PC-3 (cell line): ENCODE measurements around the gene CAST. TPM values are rescaled to one million over a fixed set of nuclear protein-coding genes. Genes with fewer than 3 reads are reported as not detected.

Experiments used
- ATAC-seq: fragments of 200-7000 bp; cut with Tn5 transposase; 2 replicates; pipeline ENCODE4 v1.9.1; 2020; ENCODE audit warnings: mild to moderate bottlenecking, moderate library complexity
- BruUV-seq: library from RNA; stranded (reverse); fragments of 400-500 nt; replicated peaks from 2 replicates; lab custom pipeline; 2021; lab: Mats Ljungman, UMichigan
- CTCF ChIA-PET: fragments of 300-600 bp; sonication (Branson Sonifier 250); formaldehyde crosslinking; loops from one replicate; lab custom pipeline; 2022; ENCODE audit warnings: antibody characterized with exemption; lab: Charles Lee
- POLR2A ChIA-PET: fragments of 300-600 bp; sonication (Branson Sonifier 250); formaldehyde crosslinking; loops from one replicate; lab custom pipeline; 2022; ENCODE audit warnings: antibody characterized with exemption; ENCODE audit not compliant: unreplicated experiment; lab: Charles Lee
- DNase-seq: peaks from one replicate; pipeline ENCODE4 v3.0.0-alpha.2; 2015
- H2AFZ ChIP-seq: fragments of 300-600 bp; sonication (generic); 2 replicates; pipeline ENCODE4 v1.6.0; 2016; ENCODE audit warnings: antibody characterized with exemption, low read length
- H3F3A ChIP-seq: fragments of 300-600 bp; sonication (generic); one replicate; pipeline ENCODE4 v1.6.0; 2017; ENCODE audit warnings: antibody characterized with exemption, low read length, control low read depth, mild to moderate bottlenecking; ENCODE audit not compliant: unreplicated experiment
- H3K27ac ChIP-seq: fragments of 300-600 bp; sonication (generic); 2 replicates; pipeline ENCODE4 v1.5.1; 2016; ENCODE audit warnings: mild to moderate bottlenecking, low read length
- H3K27me3 ChIP-seq: fragments of 300-600 bp; sonication (generic); 2 replicates; pipeline ENCODE4 v1.6.1; 2016; ENCODE audit warnings: low read length, mixed read lengths
- H3K36me3 ChIP-seq: fragments of 300-600 bp; sonication (generic); 2 replicates; pipeline ENCODE4 v1.6.1; 2016; ENCODE audit warnings: low read depth, mixed run types, low read length, mixed read lengths
- H3K4me1 ChIP-seq: fragments of 300-600 bp; sonication (generic); 2 replicates; pipeline ENCODE4 v1.5.1; 2016; ENCODE audit warnings: low read length; ENCODE audit not compliant: insufficient read depth
- H3K4me2 ChIP-seq: fragments of 300-600 bp; sonication (generic); 2 replicates; pipeline ENCODE4 v1.6.0; 2016; ENCODE audit warnings: low read length
- H3K4me3 ChIP-seq: fragments of 300-600 bp; sonication (generic); 2 replicates; pipeline ENCODE4 v1.5.1; 2016; ENCODE audit warnings: mild to moderate bottlenecking, low read length, mixed read lengths
- H3K79me2 ChIP-seq: fragments of 300-600 bp; sonication (generic); 2 replicates; pipeline ENCODE4 v1.6.1; 2017; ENCODE audit warnings: low read length, mixed read lengths
- H3K9ac ChIP-seq: fragments of 300-600 bp; sonication (generic); 2 replicates; pipeline ENCODE4 v1.6.0; 2016; ENCODE audit warnings: mild to moderate bottlenecking, low read length
- H3K9me2 ChIP-seq: fragments of 300-600 bp; sonication (generic); replicated peaks from 2 replicates; pipeline ENCODE4 v1.6.1; 2016; ENCODE audit warnings: mixed run types, low read length, mixed read lengths
- H3K9me3 ChIP-seq: fragments of 300-600 bp; sonication (generic); 2 replicates; pipeline ENCODE4 v1.6.1; 2016; ENCODE audit warnings: low read length, mixed read lengths
- H4K20me1 ChIP-seq: fragments of 300-600 bp; sonication (generic); 2 replicates; pipeline ENCODE4 v1.6.1; 2016; ENCODE audit warnings: low read length, mixed read lengths
- EZH2 ChIP-seq: fragments of 300-600 bp; sonication (generic); IDR thresholded peaks from one replicate; pipeline ENCODE4 v1.6.1; 2017; ENCODE audit warnings: antibody characterized with exemption, mild to moderate bottlenecking, low read length; ENCODE audit not compliant: unreplicated experiment
- EZH2phosphoT487 ChIP-seq: fragments of 300-600 bp; sonication (generic); IDR thresholded peaks from 2 replicates; pipeline ENCODE4 v1.6.1; 2018; ENCODE audit warnings: mild to moderate bottlenecking, antibody characterized with exemption, low read length, borderline replicate concordance
- intact Hi-C: fragments of 100-400 bp; cut with micrococcal nuclease; formaldehyde crosslinking; loops from 2 replicates; pipeline ENCODE4 v1.9.0; 2023
- total RNA-seq: library from RNA; depleted of rRNA; stranded (reverse); fragments of >200 nt; gene quantifications from 2 replicates; pipeline ENCODE4 v1.2.3, GENCODE V29; 2014
- TF ChIP-seq, protein P1 (sequence below): fragments of 300-600 bp; sonication (generic); conservative IDR thresholded peaks from 2 replicates; pipeline ENCODE4 v1.5.1; 2017; ENCODE audit warnings: antibody characterized with exemption, low read depth, mild to moderate bottlenecking, low read length

The CAST gene
- total RNA-seq, 1 experiment from 2014 or later = 73.2 TPM

DNA sequence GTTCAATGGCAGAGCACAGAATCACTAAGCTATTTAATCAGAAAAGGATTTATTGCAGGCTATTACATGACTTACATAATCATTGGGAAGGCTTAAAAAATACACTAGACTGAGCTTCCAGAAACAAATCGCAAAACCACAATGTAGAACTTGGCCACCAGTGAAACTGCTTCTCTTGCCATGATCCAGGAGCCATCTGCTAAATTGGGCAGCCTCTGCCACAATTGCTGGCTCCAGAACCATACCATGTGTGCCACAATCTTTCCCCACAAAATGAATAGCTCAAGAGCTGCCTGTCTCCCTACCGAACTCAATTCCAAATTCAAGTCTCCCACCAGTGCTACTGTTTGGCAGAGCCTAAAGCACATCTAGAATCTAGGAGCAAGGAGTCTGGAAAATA lies 155.3 kb downstream of the CAST start:
- DNase-seq = no peak
- Histone ChIP-seq H3K27ac (no peak overlapping the region), H3K9ac (no peak overlapping the region), H4K20me1 (no peaks in the 10 kb centered on the region), H3K9me2 (no peaks in the 10 kb centered on the region), H3K4me3 (no peak overlapping the region), H3K4me2 (no peak overlapping the region), H3K4me1 (peaks cover 8% of the 10 kb centered on the region), H2AFZ (no peak overlapping the region), H3K27me3 (no peaks in the 10 kb centered on the region), H3F3A (no peaks in the 10 kb centered on the region), H3K79me2 (no peaks in the 10 kb centered on the region), H3K9me3 (no peaks in the 10 kb centered on the region), H3K36me3 (no peaks in the 10 kb centered on the region)
- ATAC-seq = no peak
- ChIA-PET CTCF (no interaction called here), POLR2A (no interaction called here)
- intact Hi-C loops = no loop called here
- no peak for TF ChIP-seq EZH2
- TF ChIP-seq, protein P1, sequence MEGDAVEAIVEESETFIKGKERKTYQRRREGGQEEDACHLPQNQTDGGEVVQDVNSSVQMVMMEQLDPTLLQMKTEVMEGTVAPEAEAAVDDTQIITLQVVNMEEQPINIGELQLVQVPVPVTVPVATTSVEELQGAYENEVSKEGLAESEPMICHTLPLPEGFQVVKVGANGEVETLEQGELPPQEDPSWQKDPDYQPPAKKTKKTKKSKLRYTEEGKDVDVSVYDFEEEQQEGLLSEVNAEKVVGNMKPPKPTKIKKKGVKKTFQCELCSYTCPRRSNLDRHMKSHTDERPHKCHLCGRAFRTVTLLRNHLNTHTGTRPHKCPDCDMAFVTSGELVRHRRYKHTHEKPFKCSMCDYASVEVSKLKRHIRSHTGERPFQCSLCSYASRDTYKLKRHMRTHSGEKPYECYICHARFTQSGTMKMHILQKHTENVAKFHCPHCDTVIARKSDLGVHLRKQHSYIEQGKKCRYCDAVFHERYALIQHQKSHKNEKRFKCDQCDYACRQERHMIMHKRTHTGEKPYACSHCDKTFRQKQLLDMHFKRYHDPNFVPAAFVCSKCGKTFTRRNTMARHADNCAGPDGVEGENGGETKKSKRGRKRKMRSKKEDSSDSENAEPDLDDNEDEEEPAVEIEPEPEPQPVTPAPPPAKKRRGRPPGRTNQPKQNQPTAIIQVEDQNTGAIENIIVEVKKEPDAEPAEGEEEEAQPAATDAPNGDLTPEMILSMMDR = no peak
- no peak for TF ChIP-seq EZH2phosphoT487
- BruUV-seq = no TSS peak

DNA sequence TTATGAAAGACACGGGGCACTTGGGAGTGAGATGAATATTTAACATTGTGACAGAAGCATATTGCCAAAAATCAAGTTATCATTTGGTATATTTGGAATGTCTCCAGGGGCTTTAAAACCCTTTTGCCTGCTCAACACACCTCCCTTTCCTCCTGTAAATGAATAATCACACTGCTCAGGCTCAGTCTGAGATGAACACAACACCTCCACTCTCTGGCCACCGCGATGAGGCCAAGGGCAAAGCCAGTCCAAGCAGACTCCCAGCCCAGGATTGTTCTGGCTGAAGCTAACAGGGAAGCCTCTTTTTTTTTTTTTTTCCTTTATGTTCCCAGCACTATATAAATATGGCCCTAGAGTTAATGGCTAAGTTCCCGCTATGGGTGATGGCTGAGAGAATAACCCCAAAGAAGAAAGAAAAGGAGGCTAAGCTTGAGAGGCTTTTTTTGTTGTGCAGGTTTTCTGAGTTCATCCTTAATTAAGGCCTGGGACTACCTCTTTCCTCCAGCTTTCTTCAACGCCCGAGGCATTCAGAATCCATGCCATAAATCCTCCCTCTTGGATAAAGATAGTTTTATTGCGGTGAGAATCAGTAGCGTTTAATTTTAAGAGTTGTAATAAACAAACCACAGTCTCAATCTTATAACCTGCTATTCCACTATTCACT lies 156.1 kb downstream of the CAST start:
- Histone ChIP-seq H3K4me3 (no peak overlapping the region), H3K9me3 (no peaks in the 10 kb centered on the region), H4K20me1 (no peaks in the 10 kb centered on the region), H3K79me2 (no peaks in the 10 kb centered on the region), H3K27ac (no peak overlapping the region), H3K4me2 (no peak overlapping the region), H3F3A (no peaks in the 10 kb centered on the region), H3K9ac (no peak overlapping the region), H2AFZ (no peak overlapping the region), H3K27me3 (no peaks in the 10 kb centered on the region), H3K9me2 (no peaks in the 10 kb centered on the region), H3K36me3 (no peaks in the 10 kb centered on the region), H3K4me1 (peaks cover 15% of the 10 kb centered on the region)
- intact Hi-C loops = no loop called here
- CTCF ChIA-PET = no interaction called here
- BruUV-seq = no TSS peak
- POLR2A ChIA-PET = no interaction called here
- no peak for ATAC-seq
- DNase-seq = no peak
- TF ChIP-seq EZH2phosphoT487 (no peak), EZH2 (no peak)
- TF ChIP-seq, protein P1 = no peak

DNA sequence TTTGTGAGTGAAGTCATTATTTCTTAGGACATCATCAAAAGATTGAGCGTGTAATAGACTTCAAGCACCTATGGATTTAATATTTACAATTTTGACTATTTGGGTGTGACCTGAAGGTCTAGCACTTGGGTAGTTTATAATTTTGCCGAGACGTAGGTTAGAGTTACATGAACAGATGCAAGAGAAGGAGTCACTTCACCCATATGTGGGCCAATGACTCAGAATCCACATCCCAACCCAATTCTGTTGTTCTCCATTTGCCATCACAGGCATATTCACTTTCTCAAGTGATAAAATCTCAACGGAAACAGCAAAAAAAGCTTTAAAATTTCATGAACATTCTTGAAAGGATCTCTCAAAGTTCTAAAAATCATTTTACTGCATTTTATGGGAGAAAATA lies 157.6 kb downstream of the CAST start:
- intact Hi-C loops = no loop called here
- no peaks in the 10 kb centered on the region for H3K9me2 ChIP-seq
- no peaks in the 10 kb centered on the region for H3K36me3 ChIP-seq
- H3K4me3 ChIP-seq = no peak overlapping the region
- no peak overlapping the region for H3K9ac ChIP-seq
- H3K9me3 ChIP-seq = no peaks in the 10 kb centered on the region
- POLR2A ChIA-PET = no interaction called here
- no peaks in the 10 kb centered on the region for H3K79me2 ChIP-seq
- CTCF ChIA-PET = no interaction called here
- no peak for DNase-seq
- H3K27ac ChIP-seq = no peak overlapping the region
- no peak overlapping the region for H3K4me2 ChIP-seq
- no TSS peak for BruUV-seq
- H3K4me1 ChIP-seq = peaks cover 29% of the 10 kb centered on the region
- H4K20me1 ChIP-seq = no peaks in the 10 kb centered on the region
- ATAC-seq = no peak
- no peak overlapping the region for H2AFZ ChIP-seq
- H3K27me3 ChIP-seq = no peaks in the 10 kb centered on the region
- no peaks in the 10 kb centered on the region for H3F3A ChIP-seq
- TF ChIP-seq EZH2 (no peak), EZH2phosphoT487 (no peak)
- TF ChIP-seq, protein P1 = no peak
